ENCODE results near the gene ALDH3B1. TPM values are rescaled to one million over a fixed set of nuclear protein-coding genes. Genes with fewer than 3 reads are reported as not detected.
A peak's percentile ranks its signal among the peaks of the same experiment; 100 is the strongest.

The ALDH3B1 gene
- total RNA-seq, 2 donors from 2014 or later, result 11.2 to 15.0 TPM

DNA sequence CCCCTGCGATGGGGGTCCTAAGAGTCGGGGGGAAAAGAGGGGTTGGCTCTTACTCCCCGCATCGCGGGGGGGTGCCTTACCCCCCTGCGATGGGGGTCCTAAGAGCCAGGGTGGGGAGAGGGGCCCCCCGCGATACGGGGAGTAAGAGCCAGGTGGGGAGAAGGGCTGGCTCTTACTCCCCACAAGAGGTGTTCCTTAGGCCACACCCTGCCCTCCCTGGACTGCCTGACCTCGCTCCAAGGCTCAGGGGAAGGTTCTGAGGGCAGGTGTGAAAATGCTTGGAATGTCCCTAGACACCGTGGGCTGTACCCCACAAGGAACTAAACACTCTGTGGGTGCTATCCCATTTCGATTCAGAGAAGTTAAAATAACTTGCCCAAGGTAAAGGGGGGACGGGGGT is 14.1 kb upstream of the ALDH3B1 start:
- intact Hi-C loops (cut with DNase I), result no loop called here
- peak; percentile 51 for DNase-seq (ENCODE audit: low spot score)

DNA sequence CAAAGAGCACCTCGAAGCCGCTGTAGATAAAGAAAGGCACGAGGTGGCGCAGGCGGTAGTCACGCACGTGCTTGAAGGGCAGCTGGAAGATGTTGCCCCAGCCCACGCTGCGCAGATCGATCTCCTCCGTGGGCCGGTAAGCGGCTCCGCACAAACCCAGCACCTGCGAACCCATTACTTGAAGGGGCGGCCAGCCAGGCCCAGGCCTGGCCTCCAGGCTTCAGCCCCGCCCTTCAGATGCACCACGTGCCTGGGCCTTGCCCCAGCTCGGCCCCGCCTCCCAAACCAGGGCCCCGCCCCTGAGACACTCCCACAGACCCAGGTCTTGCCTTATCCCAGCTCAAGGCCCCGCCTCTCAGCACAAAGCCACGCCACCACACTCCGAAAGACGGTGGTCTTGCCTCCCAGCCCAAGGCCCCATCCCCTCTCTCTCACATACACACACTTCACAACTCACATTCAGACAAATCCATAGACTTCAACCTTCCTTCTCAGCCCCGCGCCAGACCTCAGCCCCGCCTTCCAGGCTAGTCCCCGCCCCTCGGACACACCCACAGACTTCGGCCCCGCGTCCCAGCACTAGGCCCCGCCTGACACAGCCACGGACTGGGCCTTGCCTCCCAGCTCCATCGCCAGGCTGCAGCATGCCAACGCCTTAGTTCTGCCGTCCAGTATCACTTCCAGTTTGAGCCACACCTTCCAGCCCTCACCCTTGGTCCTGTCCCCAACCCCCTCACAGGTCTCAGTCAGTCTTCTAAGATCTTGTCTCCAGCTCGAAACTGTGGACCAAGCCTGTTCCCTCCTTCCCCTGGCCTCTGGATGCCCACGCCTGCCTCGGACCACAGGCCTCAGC is 13.3 kb upstream of the ALDH3B1 start:
- intact Hi-C loops (cut with DNase I), result no loop called here
- peak; percentile 93 for DNase-seq (ENCODE audit: low spot score)

DNA sequence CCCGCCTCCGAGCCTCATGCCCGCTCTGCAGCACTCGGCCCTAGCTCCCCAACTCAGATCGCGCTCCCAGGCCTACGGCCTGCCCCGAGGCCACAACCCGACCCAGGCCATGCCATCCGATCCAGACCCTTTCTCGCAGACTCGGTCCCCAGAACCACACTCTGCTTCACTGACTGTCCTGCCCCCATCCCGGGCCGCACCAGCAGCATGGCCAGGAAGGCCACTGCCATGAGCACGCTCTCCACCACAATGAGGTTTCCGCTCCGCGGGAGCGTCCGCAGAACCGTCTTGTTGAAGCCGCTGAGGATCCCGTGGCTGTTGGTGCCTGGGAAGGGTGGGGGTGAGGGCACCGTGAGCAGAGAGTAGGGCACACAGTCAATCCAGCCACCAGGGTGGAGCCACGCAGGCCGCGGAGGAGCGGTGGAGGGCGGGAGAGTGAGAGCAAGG is 12.6 kb upstream of the ALDH3B1 start:
- intact Hi-C loops (cut with DNase I), result no loop called here
- DNase-seq (ENCODE audit: low spot score), result peak; percentile 81

GRCh38 chr11:67998150-67999045 is 11.7 kb upstream of the ALDH3B1 start:
- intact Hi-C loops (cut with DNase I), result no loop called here
- peak; percentile 67 for DNase-seq (ENCODE audit: low spot score)

DNA sequence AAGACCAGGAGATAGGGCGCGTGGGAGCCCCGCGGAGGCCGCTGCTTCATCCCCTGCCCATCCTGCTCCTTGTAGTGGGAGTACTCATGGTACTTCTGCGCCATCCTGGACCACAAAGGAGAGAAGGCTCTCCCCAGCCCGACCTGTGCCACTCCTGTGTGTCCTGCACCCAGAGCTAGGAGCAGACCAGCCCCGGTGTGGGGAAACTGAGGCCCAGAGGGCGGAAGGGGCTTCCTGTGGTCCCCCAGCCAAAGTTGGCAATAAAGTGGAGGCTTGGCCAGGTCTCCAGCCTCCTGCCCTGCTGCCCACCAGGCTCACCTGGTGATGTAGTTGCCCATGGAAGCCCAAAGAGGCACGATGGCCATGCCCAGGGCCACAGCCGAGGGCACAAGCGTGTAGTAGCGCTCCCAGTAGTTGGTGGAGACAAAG is 10.9 kb upstream of the ALDH3B1 start:
- DNase-seq (ENCODE audit: low spot score), result no peak
- intact Hi-C loops (cut with DNase I), result no loop called here

GRCh38 chr11:67999704-68000103 is 10.4 kb upstream of the ALDH3B1 start:
- intact Hi-C loops (cut with DNase I), result no loop called here
- DNase-seq (ENCODE audit: low spot score), result no peak

DNA sequence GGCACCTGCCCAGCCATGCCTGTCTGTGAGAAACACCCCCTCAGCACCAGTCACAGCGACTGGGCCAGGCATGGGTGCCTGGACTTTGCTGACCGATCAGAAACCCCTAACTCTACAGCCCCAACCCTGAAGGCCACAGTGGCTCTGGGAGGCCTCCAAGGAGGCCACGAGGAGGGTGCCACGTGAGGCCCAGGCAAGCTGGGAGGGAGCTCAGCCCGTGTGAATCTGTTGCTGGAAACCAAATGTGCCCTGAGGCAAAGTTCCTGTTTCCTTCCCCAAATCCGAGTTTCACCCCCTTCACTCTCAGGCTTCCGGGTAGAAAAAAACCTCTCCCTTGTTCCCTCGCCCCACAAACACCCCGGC is 7.6 kb upstream of the ALDH3B1 start:
- DNase-seq (ENCODE audit: low spot score), result no peak
- intact Hi-C loops (cut with DNase I), result no loop called here

DNA sequence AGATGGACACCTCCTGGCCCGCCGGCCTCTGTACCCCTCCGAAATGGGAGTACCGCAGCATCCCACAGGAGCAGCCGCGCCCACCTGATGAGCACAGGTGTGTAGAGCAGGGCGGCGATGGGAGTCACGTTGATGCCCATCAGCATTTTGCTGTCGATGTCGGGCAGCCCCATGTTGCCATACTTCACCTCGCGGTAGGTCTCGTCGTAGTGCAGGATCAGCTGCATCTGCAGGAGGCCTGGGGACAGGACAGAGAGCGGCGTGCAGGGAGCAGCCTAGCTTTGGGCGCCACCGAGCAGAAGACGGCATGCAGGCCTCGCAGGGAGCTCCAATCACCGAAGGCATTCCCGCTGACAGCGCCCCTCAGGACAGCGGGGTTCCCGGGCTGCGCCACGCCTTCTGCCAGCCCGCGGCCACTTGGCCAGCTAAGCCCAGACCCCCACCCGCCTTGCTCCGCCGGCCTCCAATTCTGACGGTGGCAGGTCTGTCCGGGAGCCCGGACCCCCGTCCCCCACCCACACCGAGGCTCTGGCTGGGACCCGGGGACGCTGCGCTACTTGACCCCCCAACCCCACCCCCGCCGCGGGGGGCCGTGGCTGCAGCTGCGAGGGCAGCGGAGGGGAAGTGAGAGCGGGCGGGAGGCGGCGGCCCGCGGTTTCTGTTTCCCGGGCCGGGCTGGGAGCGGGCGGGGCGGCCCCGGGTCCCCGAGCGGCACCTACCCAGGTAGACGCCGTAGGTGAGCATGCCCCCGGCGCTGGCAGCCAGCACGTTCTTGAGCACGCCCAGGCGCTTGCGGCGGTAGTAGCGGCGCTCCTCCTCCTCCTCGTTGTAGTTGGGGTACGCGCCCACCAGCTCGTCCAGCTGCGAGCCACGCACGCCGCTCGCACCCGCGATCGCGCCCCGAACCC is 6.9 kb upstream of the ALDH3B1 start:
- no peak for DNase-seq (ENCODE audit: low spot score)
- intact Hi-C loops (cut with DNase I), result no loop called here

GRCh38 chr11:68003846-68004550 is 6.1 kb upstream of the ALDH3B1 start, which contains the start of gene UNC93B1:
UNC93B1 (minus strand) TSS chr11:68004097; CDS start chr11:68004043, 54 bp downstream.
- peak; percentile 97 for DNase-seq (ENCODE audit: low spot score)
- intact Hi-C loops (cut with DNase I), result no loop called here

GRCh38 chr11:68004551-68005335 is 5.4 kb upstream of the ALDH3B1 start:
- no peak for DNase-seq (ENCODE audit: low spot score)
- intact Hi-C loops (cut with DNase I), result no loop called here

DNA sequence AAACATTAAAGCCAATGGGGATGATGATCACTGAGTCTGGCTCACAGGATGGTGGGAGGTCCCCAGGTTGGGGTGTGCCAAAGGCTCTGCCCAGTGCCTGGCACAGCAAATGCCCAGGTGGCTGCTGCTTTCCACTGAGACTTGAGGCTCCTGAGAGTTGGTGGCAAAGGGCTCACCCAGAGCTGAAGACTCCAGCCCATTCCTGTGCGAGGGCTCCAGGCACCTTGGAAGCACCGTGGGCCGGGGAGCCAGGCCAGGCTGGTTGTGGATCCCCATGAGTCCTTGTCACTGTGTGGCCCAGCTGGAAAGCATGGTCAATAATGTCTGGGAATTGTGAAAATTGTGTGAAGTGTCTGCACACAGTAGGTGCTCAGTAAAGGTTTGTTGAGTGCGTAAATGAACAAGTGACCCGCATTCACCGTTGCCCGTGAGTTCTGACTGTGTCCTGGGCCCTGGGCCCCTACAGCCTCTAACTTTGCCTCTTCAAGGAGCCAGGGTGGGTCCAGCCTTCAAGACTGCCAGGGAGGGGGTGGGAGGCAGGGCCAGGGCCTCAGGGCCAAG is 3.4 kb upstream of the ALDH3B1 start:
- DNase-seq (ENCODE audit: low spot score), result no peak
- intact Hi-C loops (cut with DNase I), result loop anchor here in 1 of 2 donors (1.0 kb wide), 1 partner anchor 40 kb away; no protein-coding TSS in a partner anchor

DNA sequence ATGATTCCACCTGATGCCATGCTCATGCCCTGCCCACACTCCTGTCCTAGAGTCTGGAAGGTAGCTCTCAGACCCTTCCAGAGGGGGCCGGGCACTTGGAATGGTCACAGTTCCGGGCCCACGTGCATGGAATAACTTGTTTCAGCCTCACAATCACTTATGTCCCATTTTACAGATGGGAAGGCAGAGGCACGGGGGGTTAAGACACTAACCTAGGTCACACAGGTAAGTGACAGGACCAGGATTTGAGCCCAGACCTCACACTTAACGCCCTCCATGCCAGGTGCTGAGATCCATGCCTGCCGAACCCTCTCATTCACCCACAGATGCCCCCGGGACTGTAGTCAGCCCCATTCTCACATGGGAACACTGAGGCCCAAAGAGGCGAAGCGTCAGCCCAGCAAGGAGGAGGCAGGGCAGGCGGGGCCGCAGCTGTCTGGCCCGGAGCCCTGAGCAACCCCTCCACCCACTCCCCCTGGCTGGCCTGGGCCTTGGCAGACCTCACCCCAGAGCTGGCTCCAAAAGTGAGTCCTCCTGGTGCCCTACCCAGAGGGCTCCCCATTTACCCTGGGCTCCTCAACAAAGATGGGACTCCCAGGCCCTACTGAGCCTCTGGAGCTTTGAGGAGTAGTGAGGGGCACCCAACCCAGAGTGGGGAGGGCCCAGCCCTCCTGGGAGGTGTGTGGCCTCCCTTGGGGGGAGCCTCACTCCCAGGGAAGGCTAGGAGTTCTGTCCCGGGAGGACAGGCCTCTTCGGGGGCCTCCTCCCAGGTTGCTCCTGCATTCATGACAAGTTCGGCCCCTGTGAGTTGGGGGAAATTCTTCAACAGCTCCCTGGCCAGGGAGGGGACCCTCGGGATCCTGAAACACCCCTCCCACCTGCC is 2.4 kb upstream of the ALDH3B1 start:
- no peak for DNase-seq (ENCODE audit: low spot score)
- intact Hi-C loops (cut with DNase I), result no loop called here

DNA sequence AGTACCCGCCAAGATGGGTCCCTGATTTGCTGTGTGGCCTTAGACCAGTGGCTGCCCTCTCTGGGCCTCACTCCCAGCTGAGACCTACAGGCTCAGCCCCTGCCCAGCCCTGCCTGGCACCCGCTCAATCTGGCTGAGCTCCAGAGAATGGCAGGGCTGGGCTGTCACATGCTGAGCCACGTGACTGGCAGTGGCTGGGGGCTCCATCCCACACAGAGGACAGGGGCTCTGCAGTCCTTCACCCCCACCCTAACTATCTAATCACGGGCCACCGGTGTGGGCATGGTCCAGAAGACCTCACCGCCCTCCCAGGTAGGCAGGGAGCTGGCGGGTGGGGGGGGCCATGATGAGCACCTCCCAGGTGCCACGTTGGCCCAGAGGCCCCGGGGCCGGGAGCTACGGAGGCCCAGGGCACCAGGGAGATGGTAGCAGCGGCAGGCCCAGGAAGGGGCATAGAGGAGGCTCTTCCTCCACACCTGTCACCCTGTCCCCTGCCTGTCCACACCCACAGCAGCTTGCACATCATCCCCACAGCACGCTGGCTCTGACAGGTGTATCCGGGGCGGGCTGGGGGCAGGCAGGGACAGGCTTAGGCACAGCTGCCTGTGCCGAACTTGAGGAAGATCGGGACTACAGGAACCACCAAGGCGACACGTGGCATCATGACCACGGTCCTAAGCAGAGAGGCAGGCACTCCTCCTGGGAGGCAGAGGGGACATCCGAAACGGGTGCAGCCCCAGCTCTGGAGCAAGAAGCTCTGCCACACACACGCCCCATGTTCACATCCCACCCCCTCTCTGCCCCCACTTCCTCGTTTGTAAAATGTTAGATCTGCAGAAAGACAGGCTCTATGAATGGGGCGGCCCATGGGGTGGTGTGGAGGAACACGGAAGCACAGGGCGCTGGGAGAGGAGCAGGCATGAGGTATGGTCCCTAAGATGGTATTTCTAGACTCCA is 1.5 kb upstream of the ALDH3B1 start:
- DNase-seq (ENCODE audit: low spot score), result no peak
- intact Hi-C loops (cut with DNase I), result no loop called here

GRCh38 chr11:68009391-68010089 is 587 bp upstream of the ALDH3B1 start:
- intact Hi-C loops (cut with DNase I), result no loop called here
- DNase-seq (ENCODE audit: low spot score), result no peak

Measured in posterior vena cava (tissue), 2 donors.